Suppressor macrophage treated with lipopolysaccharide for 4 hours (primary cell): ENCODE results near the gene GRPEL2.

Source experiments
- DNase-seq: peaks from one replicate; pipeline ENCODE4 v3.0.0-alpha.2; 2020

The GRPEL2 gene

DNA sequence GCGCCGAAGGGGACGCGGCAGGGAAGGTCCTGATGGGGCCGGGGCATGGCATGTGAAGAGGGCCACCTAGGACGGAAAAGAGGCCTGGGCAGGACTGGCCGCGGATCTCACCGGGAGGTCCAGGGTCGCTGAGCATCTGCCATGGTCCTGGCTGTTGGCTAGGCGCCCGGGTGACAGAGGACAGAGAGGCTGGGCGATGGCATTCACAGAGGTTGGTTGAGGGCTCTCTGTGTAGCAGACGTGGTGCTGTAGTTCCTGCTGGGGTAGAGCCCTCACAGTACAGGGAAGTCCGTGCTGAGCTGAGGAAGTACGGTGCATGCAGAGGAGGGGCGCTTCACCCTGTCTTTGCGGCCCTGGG, 13.0 kb downstream of the GRPEL2 start:
- DNase-seq, result peak; percentile 32

- no peak for DNase-seq
Measured at GRCh38 chr5:149358868-149359495, 13.7 kb downstream of the GRPEL2 start.

DNA sequence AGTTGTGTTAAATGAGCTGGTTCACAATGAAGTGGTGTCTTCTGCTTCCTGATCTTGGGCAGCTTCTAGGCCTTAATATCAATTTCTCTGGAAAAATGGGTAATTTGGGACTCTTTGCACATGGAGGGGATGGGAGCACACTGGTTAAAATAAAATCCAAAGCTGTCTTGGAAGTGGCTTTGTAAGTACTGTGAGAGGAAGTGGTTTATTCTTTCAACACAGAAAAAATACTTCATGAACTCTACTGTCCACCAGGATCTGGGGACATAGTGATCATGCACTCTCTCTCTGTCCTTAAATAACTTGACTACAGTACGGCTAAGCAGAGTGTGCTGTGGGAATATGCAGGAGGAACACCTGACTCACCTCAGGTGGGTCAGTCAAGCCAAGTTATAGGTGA, 15.0 kb downstream of the GRPEL2 start:
- no peak for DNase-seq

- no peak for DNase-seq
Measured at GRCh38 chr5:149362541-149362940, 17.2 kb downstream of the GRPEL2 start.

DNA sequence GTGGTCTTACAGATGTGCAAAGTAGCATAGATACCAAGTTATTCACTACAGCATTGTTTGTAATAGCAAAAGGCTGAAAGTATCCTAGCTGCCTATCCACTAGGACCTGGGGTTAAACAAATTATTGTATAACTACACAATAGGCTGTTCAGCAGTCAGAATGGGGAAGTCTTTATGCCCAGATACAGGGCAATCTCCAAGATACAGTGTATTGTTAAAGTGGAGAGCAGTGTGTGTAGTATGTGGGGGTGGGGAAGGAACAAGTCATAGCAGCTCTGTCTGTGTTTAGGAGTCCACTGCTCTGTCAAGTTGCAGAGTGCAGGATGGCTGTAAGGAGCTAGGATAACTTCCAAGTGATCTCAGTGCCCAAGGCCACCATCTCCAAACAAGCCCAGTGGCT, 18.1 kb downstream of the GRPEL2 start:
- no peak for DNase-seq

- no peak for DNase-seq
Measured at GRCh38 chr5:149363936-149364335, 18.6 kb downstream of the GRPEL2 start.

- DNase-seq, result no peak
Measured at GRCh38 chr5:149364719-149365118, 19.4 kb downstream of the GRPEL2 start.

GRCh38 chr5:149365418-149365817, 20.1 kb downstream of the GRPEL2 start:
- DNase-seq, result no peak

DNA sequence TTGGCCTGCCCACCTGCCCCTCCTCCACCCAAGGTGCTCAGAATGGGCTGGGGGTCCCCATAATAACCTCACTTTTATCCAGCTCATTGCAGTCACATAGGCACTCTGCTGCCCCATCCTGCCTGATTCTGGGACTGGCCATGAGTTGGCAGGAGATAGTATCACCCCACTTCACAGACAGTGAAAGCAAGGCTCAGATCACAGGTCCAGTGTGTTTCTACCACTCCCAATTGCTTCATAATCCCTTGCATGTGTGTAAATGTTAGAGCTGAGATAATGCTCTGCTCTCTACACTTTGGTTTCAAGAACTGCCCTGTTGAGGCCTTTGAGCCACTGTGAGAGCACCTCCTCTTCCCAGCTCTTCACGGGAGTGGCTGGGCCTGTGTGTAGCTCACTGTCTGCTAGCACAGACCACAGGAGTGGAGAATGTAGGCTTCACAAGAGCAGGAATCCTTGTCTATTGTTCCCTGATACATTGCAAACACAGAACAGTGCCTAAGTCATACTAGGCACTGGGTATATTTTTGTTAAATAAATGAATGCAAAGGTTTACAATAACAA, 20.9 kb downstream of the GRPEL2 start:
- no peak for DNase-seq

DNA sequence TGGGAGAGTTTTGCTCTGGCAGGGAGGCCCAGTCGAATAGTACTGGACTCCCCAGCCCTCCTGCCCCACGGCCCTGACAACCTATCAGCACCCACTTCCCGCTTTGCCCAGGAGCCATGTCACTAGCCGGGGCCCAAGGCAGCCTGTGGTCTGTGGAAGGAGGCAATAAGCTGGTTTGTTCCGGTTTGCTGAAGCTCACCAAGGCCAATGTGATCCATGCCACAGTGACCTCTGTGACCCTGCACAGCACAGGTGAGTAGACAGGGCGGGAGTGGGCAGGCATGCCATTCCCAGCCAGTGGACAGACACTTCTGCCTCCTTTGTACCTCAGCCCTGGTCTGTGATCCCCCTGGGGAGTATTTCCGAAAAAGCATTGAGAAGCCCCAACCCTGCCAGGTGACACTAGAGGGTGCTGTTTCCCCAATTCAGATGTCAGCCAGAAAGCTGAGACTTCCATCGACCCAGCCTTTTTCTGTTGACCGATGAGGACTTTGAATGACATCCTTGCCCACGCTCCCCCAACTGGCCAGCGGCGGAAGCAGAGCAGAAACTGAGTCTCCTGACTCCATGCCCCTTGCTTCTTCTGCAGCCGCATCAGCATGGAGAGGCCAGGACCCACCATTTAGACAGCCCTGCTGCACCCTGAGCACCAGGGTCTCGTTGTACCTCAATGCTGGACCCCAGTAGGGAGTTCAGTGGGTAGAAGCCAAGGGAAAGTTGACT, 22.1 kb downstream of the GRPEL2 start:
- DNase-seq, result peak; percentile 65

GRCh38 chr5:149367972-149368645, 22.8 kb downstream of the GRPEL2 start:
- DNase-seq, result no peak

DNA sequence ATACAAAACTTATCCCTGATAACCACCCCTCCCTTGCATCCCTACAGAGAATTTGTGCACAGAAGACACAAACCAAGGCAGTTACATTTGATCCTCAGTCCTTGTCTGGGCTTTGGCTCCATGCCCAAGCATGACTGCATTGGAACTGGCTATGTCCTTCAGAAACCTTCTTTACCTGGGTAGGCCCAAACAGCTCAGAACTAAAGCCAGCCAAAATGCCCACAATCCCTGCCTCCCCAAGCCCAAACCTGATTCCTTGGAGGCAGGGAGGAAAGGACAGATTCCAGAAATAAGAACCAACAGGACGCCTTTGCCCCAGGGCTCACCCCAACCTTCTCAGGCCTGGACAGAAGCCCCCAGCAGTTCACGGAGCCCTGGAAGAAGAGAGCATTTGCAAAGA, 25.6 kb downstream of the GRPEL2 start:
- no peak for DNase-seq

DNA sequence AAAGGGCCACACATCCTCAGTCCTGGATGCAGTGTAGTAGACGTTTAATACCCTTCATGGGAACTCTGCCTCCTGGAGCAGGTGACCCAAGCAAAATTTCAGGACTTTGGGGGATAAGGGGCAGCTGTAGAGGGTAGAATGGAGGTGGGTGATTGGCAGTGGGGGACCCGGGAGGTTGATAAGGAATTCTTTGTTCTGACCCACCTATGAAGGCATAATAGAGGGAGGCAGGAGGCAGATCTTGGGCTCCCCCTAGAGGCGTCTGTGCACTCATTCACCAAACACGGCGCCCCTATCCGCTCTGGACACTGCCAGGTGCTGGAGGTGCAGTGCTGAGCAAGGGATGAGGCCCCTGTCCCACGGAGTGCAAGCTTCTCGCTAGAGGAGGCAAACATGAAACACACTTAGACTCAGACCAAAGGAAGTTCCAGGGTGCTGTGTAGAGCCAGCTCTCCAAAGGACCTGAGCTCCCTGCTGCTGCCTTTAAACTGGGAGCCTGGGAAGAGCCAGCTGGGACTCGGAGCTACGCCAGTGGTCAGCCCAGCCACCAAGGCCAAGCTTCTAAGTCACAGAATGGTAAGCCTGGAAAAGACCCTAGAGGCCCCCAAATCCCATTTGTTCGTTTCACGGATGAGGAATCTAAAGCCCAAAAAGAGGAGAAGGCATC, 26.1 kb downstream of the GRPEL2 start:
- DNase-seq, result peak; percentile 69

DNA sequence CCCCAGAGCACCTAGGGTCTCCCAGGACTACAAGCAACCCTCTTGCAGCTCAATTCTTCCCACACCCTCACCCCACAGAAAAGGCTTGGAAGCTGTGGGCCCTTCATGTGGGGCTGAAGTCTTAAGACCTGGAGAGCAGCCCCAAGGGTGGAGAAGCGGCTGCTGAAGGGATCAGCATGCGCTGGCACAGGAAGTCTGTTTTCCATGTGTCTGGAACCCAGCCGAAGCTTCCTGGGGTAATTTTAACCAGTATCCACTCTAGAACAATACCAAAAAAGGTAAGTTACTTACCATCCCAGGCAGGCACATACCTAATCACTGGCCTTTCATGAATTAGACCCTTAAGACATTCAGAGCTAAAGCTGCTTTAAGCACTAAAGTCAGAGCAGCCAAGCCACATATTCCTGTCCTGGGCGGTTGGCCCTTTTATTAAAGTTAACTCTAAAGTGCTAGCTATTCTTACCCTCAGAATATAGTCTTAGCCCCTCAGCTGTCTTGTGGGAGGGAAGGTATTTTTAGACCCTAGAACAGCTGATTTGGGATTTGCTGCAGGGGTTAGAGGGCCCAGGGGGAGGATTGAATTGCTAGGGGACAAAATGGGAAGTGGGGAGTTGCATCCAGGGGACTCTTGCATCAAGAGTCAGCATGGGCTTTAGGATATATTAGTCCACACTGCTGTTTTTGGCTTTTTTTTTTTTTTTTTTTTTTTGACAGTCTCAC, 26.9 kb downstream of the GRPEL2 start:
- no peak for DNase-seq

GRCh38 chr5:149372932-149373331, 27.6 kb downstream of the GRPEL2 start:
- no peak for DNase-seq

DNA sequence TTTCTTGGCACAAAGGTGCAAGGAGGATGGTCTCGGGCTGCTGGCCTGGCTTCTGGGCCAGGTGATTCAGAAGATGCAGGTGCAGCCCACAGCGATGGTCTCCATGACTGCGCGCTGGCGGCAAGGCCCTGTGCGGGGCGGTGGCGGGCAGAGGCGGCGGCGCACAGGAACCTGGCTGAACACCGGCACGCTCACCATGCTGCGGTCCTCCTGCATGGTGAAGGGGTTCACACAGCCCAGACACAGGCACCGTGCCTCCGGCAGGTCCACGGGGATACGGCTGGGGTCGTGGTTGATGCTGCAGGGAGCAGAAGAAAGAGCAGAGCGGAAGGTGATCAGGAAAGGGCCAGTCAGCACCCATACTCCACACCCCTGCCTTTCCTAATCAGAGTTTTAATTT, 29.0 kb downstream of the GRPEL2 start:
- DNase-seq, result no peak

GRCh38 chr5:149374801-149375200, 29.5 kb downstream of the GRPEL2 start:
- DNase-seq, result no peak

DNA sequence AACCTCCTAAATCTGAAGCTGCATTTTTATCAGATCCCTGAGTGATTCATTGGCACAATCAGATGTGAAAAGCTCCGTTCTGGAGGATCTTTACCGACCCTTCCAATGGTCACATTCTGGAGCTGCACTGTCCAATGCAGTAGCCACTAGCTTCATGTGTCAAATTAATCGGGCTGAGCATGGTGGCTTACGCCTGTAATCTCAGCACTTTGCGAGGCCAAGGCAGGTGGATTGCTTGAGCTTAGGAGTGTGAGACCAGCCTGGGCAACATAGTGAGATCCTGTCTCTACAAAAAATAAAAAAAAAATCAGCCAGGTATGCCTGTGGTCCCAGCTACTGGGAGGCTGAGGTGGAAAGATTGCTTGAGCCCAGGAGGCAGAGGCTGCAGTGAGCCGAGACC, 30.1 kb downstream of the GRPEL2 start:
- no peak for DNase-seq

GRCh38 chr5:149376104-149376503, 30.8 kb downstream of the GRPEL2 start:
- DNase-seq, result no peak

GRCh38 chr5:149376711-149377447, 31.6 kb downstream of the GRPEL2 start:
- DNase-seq, result no peak

- no peak for DNase-seq
Measured at GRCh38 chr5:149378241-149378820, 33.0 kb downstream of the GRPEL2 start.
